ENCODE measurements around the gene PDE8A.

Gene PDE8A

DNA sequence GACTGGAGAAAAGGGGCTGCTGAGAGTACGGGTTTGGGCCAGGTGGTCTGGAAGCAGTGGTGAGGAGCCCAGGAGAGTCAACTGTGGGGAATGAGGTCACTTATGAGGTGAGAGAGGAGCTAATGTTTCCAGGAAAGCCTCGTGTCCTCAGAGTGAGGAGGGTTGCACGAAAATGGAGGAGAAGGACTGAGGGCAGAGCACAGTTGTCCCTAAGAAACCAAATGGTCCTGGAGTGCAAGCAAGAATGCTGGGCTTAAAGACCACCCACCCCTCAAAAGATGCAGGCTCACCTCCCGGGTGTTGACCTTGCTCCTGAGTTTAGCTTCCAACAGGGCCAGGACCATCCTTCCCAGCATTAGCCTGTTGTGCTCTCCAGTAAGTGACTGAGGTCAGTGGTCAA is 133.2 kb downstream of the PDE8A start:
- H4K20me1 ChIP-seq (ENCODE audit: low read depth, low read length): no peaks in the 10 kb centered on the region
- H3K9me3 ChIP-seq (ENCODE audit: insufficient read depth, low read length): no peaks in the 10 kb centered on the region
- no peaks in the 10 kb centered on the region for H3K36me3 ChIP-seq (ENCODE audit: low read length)
- H3K4me3 ChIP-seq (ENCODE audit: insufficient read depth, low read length, poor library complexity, severe bottlenecking): no peak overlapping the region
- no peak overlapping the region for H3K4me2 ChIP-seq (ENCODE audit: low read depth, low read length, poor library complexity, severe bottlenecking)
- TF ChIP-seq, protein P1, sequence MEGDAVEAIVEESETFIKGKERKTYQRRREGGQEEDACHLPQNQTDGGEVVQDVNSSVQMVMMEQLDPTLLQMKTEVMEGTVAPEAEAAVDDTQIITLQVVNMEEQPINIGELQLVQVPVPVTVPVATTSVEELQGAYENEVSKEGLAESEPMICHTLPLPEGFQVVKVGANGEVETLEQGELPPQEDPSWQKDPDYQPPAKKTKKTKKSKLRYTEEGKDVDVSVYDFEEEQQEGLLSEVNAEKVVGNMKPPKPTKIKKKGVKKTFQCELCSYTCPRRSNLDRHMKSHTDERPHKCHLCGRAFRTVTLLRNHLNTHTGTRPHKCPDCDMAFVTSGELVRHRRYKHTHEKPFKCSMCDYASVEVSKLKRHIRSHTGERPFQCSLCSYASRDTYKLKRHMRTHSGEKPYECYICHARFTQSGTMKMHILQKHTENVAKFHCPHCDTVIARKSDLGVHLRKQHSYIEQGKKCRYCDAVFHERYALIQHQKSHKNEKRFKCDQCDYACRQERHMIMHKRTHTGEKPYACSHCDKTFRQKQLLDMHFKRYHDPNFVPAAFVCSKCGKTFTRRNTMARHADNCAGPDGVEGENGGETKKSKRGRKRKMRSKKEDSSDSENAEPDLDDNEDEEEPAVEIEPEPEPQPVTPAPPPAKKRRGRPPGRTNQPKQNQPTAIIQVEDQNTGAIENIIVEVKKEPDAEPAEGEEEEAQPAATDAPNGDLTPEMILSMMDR (IDR thresholded peaks at IDR 0.05; ENCODE audit: insufficient read depth, low read length, poor library complexity, severe bottlenecking): no peak
- TF ChIP-seq EZH2phosphoT487 (conservative IDR thresholded peaks at IDR 0.05; ENCODE audit: low read length): no peak
- no peak overlapping the region for H3K9ac ChIP-seq (ENCODE audit: low read length)
- H3K27ac ChIP-seq (ENCODE audit: low read depth, low read length): no peak overlapping the region
- no peaks in the 10 kb centered on the region for H3K79me2 ChIP-seq (ENCODE audit: insufficient read depth, low read length)
- no peaks in the 10 kb centered on the region for H3K9me2 ChIP-seq (replicated peaks; ENCODE audit: insufficient read depth, low read length)
- no peaks in the 10 kb centered on the region for H3F3A ChIP-seq (ENCODE audit: insufficient read depth)
- no peaks in the 10 kb centered on the region for H3K27me3 ChIP-seq (ENCODE audit: low read length)
- H2AFZ ChIP-seq (ENCODE audit: low read depth, low read length, severe bottlenecking): no peak overlapping the region

DNA sequence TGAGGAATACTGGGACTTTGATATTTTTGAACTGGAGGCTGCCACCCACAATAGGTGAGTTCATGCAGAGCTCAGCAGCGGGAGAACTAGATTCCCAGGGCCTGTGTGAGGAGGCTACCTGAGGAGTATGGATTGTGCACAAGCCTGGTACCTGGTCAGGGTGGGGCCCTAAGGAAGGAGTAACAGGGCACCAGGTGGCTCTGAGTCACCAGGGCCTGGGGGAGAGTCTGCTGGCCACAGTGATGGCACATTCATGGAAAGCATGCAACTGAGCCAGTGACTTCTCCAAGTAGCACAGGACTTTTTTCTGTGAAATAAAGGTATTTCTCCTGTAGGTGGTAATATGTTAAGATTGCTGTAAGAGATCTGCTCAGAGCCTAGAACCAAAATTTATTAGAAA is 134.4 kb downstream of the PDE8A start:
- Histone ChIP-seq H4K20me1 (ENCODE audit: low read depth, low read length) (no peaks in the 10 kb centered on the region), H3K4me2 (ENCODE audit: low read depth, low read length, poor library complexity, severe bottlenecking) (no peak overlapping the region), H3K9ac (ENCODE audit: low read length) (no peak overlapping the region), H2AFZ (ENCODE audit: low read depth, low read length, severe bottlenecking) (no peak overlapping the region), H3K9me2 (replicated peaks; ENCODE audit: insufficient read depth, low read length) (no peaks in the 10 kb centered on the region), H3K27ac (ENCODE audit: low read depth, low read length) (no peak overlapping the region), H3F3A (ENCODE audit: insufficient read depth) (no peaks in the 10 kb centered on the region), H3K27me3 (ENCODE audit: low read length) (no peaks in the 10 kb centered on the region), H3K36me3 (ENCODE audit: low read length) (no peaks in the 10 kb centered on the region), H3K79me2 (ENCODE audit: insufficient read depth, low read length) (no peaks in the 10 kb centered on the region), H3K4me3 (ENCODE audit: insufficient read depth, low read length, poor library complexity, severe bottlenecking) (no peak overlapping the region), H3K9me3 (ENCODE audit: insufficient read depth, low read length) (no peaks in the 10 kb centered on the region)
- TF ChIP-seq, protein P1 (IDR thresholded peaks at IDR 0.05; ENCODE audit: insufficient read depth, low read length, poor library complexity, severe bottlenecking): no peak
- TF ChIP-seq EZH2phosphoT487 (conservative IDR thresholded peaks at IDR 0.05; ENCODE audit: low read length): no peak

DNA sequence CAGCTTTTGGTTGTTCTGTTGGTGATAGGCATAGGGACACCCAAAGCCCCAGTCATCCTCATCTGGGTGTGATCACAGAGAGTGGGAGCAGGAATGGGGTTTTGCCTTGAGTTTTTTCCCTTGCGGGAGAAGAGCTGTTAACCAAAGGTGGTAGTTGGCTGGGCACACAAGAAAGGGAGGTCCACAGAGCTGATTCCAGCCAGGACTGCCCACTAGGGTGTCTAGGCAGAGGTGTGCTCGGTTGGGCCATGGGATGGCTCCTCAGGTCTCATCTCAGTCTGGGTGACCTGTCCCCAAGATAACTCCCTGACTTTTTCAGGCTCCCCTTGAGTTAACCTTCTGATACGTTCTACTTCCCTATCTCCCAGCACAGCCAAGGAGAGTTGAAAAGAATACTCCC is 134.8 kb downstream of the PDE8A start:
- no peaks in the 10 kb centered on the region for H3K36me3 ChIP-seq (ENCODE audit: low read length)
- no peak for TF ChIP-seq EZH2phosphoT487 (conservative IDR thresholded peaks at IDR 0.05; ENCODE audit: low read length)
- TF ChIP-seq, protein P1 (IDR thresholded peaks at IDR 0.05; ENCODE audit: insufficient read depth, low read length, poor library complexity, severe bottlenecking): no peak
- H3K9me2 ChIP-seq (replicated peaks; ENCODE audit: insufficient read depth, low read length): no peaks in the 10 kb centered on the region

More for the DNA sequence above, 134.8 kb downstream of the PDE8A start:
- Histone ChIP-seq H3K9ac (ENCODE audit: low read length) (no peak overlapping the region), H3K9me3 (ENCODE audit: insufficient read depth, low read length) (no peaks in the 10 kb centered on the region), H4K20me1 (ENCODE audit: low read depth, low read length) (no peaks in the 10 kb centered on the region), H3K27ac (ENCODE audit: low read depth, low read length) (no peak overlapping the region), H3K4me2 (ENCODE audit: low read depth, low read length, poor library complexity, severe bottlenecking) (no peak overlapping the region), H3F3A (ENCODE audit: insufficient read depth) (no peaks in the 10 kb centered on the region), H3K27me3 (ENCODE audit: low read length) (no peaks in the 10 kb centered on the region), H3K79me2 (ENCODE audit: insufficient read depth, low read length) (no peaks in the 10 kb centered on the region), H2AFZ (ENCODE audit: low read depth, low read length, severe bottlenecking) (no peak overlapping the region), H3K4me3 (ENCODE audit: insufficient read depth, low read length, poor library complexity, severe bottlenecking) (no peak overlapping the region)
